ENCODE measurements around the gene MGAT5. TPM values are rescaled to one million over a fixed set of nuclear protein-coding genes. Genes with fewer than 3 reads are reported as not detected.
"Not testable (repeated sequence)": the region's sequence is repeated elsewhere in the genome, so short reads cannot be mapped to it uniquely, and the experiment has no call there.

MGAT5 gene
- total and polyA plus RNA-seq, 8 donors, result 2.9 to 36.9 (median 19.6) TPM

GRCh38 chr2:134292514-134292913 is 38.6 kb downstream of the MGAT5 start:
- Histone ChIP-seq H3K27ac (no peak overlapping the region), H3K36me3 (no peaks in the 10 kb centered on the region), H3K4me1 (peaks cover 0 to 14% (median 0%) of the 10 kb centered on the region in 3 donors), H3K4me3 (no peak overlapping the region), H3K27me3 (no peaks in the 10 kb centered on the region), H3K9me3 (no peaks in the 10 kb centered on the region)
- FAIRE-seq (no peak), DNase-seq (no peak), ATAC-seq (no peak)
- WGBS, 2 donors, result 81% methylated on average over 3 of the region's 3 CpGs
- TF ChIP-seq CTCF (IDR thresholded peaks at IDR 0.05), result no peak
- intact Hi-C loops (cut with DNase I), result no loop called here

DNA sequence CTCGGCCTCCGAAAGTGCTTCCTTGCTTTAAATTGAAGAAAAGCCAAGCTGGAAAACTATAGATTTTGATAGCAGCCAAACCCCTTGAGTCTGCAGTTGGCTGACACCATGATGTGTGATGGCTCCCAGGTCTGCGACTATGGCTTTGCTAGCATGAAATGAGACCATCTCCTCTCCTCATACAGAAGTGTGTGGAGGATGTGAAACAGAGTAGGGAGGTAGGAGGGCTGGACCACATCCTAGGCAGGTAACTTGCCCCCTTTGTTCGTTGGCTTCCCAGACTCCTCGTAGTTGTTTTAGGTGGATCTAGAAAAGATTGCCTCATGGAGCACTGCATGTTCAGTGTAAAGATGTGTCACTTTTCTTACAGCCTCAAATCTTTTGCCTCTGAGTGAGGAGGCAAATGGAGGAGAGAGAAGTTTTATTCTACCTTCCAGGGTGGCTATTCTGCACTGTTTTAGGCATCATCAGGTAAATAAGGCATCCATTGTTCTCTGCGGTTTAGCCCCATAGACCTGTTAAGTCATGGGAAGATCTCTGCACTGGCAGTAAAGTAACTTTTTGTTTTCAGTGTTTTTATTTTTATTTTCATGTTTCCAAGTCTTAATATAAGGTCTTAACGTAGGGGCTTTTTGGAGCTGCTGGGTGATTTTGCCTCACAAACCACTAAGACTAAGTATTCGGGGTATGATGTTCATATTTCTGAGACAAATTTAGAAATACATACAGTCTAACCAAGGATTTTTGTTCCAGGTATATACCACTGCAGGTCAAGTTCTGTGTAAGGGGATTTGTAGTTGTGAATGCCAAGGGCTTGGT is 40.1 kb downstream of the MGAT5 start:
- no peak for DNase-seq
- intact Hi-C loops (cut with DNase I), result no loop called here
- ATAC-seq, result peak in 1 of 4 donors; percentile 31
- Histone ChIP-seq H3K9me3 (no peaks in the 10 kb centered on the region), H3K4me1 (peaks cover 0 to 10% (median 0%) of the 10 kb centered on the region in 3 donors), H3K36me3 (no peaks in the 10 kb centered on the region), H3K27me3 (no peaks in the 10 kb centered on the region), H3K27ac (peak overlapping the region in 1 of 4 donors; percentile 38), H3K4me3 (no peak overlapping the region)
- FAIRE-seq, result no peak
- no peak for TF ChIP-seq CTCF (IDR thresholded peaks at IDR 0.05)
- 90 to 98% methylated on average over 8 of the region's 8 CpGs for WGBS, 2 donors

DNA sequence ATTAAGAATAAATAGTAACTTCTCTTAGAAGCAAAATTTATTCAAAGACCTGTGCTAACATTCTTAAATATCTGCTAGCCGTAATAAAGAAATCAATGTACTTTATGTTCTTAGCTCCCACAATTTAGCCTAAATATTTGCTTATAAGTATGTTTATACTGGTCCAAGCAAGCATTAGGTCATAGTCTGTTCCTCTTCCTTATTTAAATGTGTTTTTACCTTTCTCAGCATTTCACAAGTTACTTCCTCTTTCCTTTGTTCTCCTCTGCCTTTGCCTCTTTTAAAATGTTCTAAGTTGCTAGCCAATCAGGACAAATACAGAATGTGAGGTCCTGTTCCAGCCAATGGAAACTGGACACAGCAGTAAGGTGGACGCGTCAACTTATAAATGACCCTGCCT is 40.7 kb downstream of the MGAT5 start:
- intact Hi-C loops (cut with DNase I), result not testable (repeated sequence)

DNA sequence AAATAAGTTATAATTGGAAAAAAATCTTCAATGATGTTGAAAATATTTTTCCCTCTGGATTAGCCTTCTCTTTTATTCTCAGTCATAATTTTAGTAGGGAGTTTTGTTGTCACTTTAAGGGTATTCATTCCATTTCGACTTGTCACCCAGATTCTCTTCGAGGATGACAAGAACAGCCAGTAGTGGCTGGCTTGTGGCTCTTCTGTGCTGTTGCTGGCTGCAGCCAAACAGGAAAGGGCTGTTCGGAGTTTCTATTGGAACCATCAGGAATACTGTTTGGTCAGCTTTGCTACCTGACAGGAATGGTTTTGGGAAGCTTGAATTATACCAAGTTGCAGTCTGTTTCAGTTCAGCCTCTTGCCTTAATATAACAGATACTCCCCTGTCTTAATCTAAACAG is 41.6 kb downstream of the MGAT5 start:
- Histone ChIP-seq H3K27me3 (no peaks in the 10 kb centered on the region), H3K27ac (peak overlapping the region in 1 of 4 donors; percentile 17), H3K4me3 (no peak overlapping the region), H3K9me3 (no peaks in the 10 kb centered on the region), H3K36me3 (no peaks in the 10 kb centered on the region), H3K4me1 (peaks cover 0 to 13% (median under 1%) of the 10 kb centered on the region in 3 donors)
- no peak for FAIRE-seq
- no peak for DNase-seq
- 77 to 83% methylated on average over 3 of the region's 3 CpGs for WGBS, 2 donors
- ATAC-seq, result no peak
- intact Hi-C loops (cut with DNase I), result no loop called here
- no peak for TF ChIP-seq CTCF (IDR thresholded peaks at IDR 0.05)

More for the DNA sequence above, 40.7 kb downstream of the MGAT5 start:
- H3K9me3 ChIP-seq, H3K4me1 ChIP-seq, H3K27me3 ChIP-seq, DNase-seq, FAIRE-seq, H3K36me3 ChIP-seq, H3K4me3 ChIP-seq: not testable (repeated sequence)
- WGBS, 2 donors, result 86 to 90% methylated on average over 3 of the region's 3 CpGs
- peak in 1 of 4 donors; percentile 26 for ATAC-seq
- H3K27ac ChIP-seq, result peak overlapping the region in 2 of 4 donors; percentile 17 to 38

GRCh38 chr2:134296301-134296700 is 42.4 kb downstream of the MGAT5 start:
- WGBS, 2 donors, result 85 to 100% methylated on average over 2 of the region's 2 CpGs
- Histone ChIP-seq H3K27me3 (no peaks in the 10 kb centered on the region), H3K4me1 (peaks cover under 1 to 21% (median 9%) of the 10 kb centered on the region in 3 donors), H3K9me3 (no peaks in the 10 kb centered on the region), H3K4me3 (no peak overlapping the region), H3K36me3 (no peaks in the 10 kb centered on the region), H3K27ac (no peak overlapping the region)
- FAIRE-seq (no peak), DNase-seq (no peak), ATAC-seq (no peak)
- intact Hi-C loops (cut with DNase I), result no loop called here
- no peak for TF ChIP-seq CTCF (IDR thresholded peaks at IDR 0.05)

All from pancreas (tissue), 10 donors.